HCT116 (cell line): ENCODE measurements around the gene GIPC3. TPM values are rescaled to one million over a fixed set of nuclear protein-coding genes. Genes with fewer than 3 reads are reported as not detected.

Experiments used
- ATAC-seq: fragments of 200-7000 bp; cut with Tn5 transposase; 2 replicates; pipeline ENCODE4 v1.9.1; 2020; ENCODE audit warnings: mild to moderate bottlenecking, moderate library complexity
- BruUV-seq: library from RNA; stranded (reverse); fragments of 400-500 nt; replicated peaks from 2 replicates; lab custom pipeline; 2021; lab: Mats Ljungman, UMichigan
- CTCF ChIA-PET: fragments of 300-600 bp; sonication (Branson Sonifier 250); formaldehyde crosslinking; loops from one replicate; lab custom pipeline; 2021; ENCODE audit warnings: antibody characterized with exemption; lab: Charles Lee
- POLR2A ChIA-PET: fragments of 300-600, 350-600 bp; sonication (Branson Sonifier 250); formaldehyde crosslinking; loops from one replicate; lab custom pipeline; 2021; ENCODE audit warnings: antibody characterized with exemption; lab: Charles Lee
- RAD21 ChIA-PET, 2 experiments: fragments of 300-600 bp; sonication (Branson Sonifier 250); formaldehyde crosslinking; loops; one replicate each; lab custom pipeline; 2023; ENCODE audit warnings: low total read pairs in 2 of 2; ENCODE audit not compliant: uncharacterized antibody in 2 of 2, unreplicated experiment in 2 of 2, low non-redundant PET in 1 of 2; lab: Charles Lee
- DNase-seq: peaks from one replicate; pipeline ENCODE4 v3.0.0-alpha.2; 2010; ENCODE audit warnings: low read depth, low spot score
- H2AFZ ChIP-seq: fragments of 200-600 bp; shearing (Covaris generic), sonication (generic); 2 replicates; pipeline ENCODE4 v1.6.1; 2017; ENCODE audit warnings: low read depth, mixed run types, mixed read lengths, antibody characterized with exemption, low read length; ENCODE audit not compliant: poor library complexity, severe bottlenecking
- H3K27ac ChIP-seq: 2 replicates; pipeline ENCODE4 v1.5.1; 2012; ENCODE audit warnings: low read depth, low read length
- H3K27me3 ChIP-seq: fragments of 200-600 bp; sonication (generic); 2 replicates; pipeline ENCODE4 v1.6.1; 2016; ENCODE audit warnings: mixed run types, low read length, mixed read lengths; ENCODE audit not compliant: insufficient read depth
- H3K36me3 ChIP-seq, 2 experiments: fragments of 200-500 bp in 1 of 2; fragments of 200-600 bp in 1 of 2; sonication (Bioruptor generic) in 1 of 2; sonication (generic) in 1 of 2; 2 replicates each; pipeline versions ENCODE4 v1.5.1 to v1.6.1; 2014 to 2016; ENCODE audit warnings: low read length in 2 of 2, inconsistent platforms in 1 of 2, mixed read lengths in 1 of 2, mixed run types in 1 of 2; ENCODE audit not compliant: insufficient read depth in 2 of 2, control insufficient read depth in 1 of 2
- H3K4me1 ChIP-seq, 2 experiments: fragments of 200-600 bp in 1 of 2; sonication (generic) in 1 of 2; 2 replicates each; pipeline versions ENCODE4 v1.5.1 to v1.6.1; 2012 to 2017; ENCODE audit warnings: low read length in 2 of 2, inconsistent platforms in 1 of 2, mild to moderate bottlenecking in 1 of 2, mixed read lengths in 1 of 2, mixed run types in 1 of 2, moderate library complexity in 1 of 2; ENCODE audit not compliant: insufficient read depth in 2 of 2, control insufficient read depth in 1 of 2
- H3K4me2 ChIP-seq: fragments of 200-600 bp; sonication (generic); 2 replicates; pipeline ENCODE4 v1.6.1; 2017; ENCODE audit warnings: mixed run types, low read length, mixed read lengths
- H3K4me3 ChIP-seq, 2 experiments: fragments of 200-600 bp in 1 of 2; sonication (generic) in 1 of 2; replicated peaks in 1 of 2; 2 replicates each; pipeline ENCODE4 v1.5.1; 2011 to 2016; ENCODE audit warnings: low read length in 2 of 2, control low read depth in 1 of 2, low read depth in 1 of 2, mild to moderate bottlenecking in 1 of 2, mixed read lengths in 1 of 2, mixed run types in 1 of 2
- H3K79me2 ChIP-seq: fragments of 200-600 bp; sonication (generic); 2 replicates; pipeline ENCODE4 v1.6.1; 2017; ENCODE audit warnings: mild to moderate bottlenecking, mixed run types, low read length, moderate library complexity, mixed read lengths; ENCODE audit not compliant: insufficient read depth
- H3K9ac ChIP-seq: fragments of 200-600 bp; sonication (generic); 2 replicates; pipeline ENCODE4 v1.6.1; 2016; ENCODE audit warnings: low read length, mixed read lengths
- H3K9me2 ChIP-seq: fragments of 200-600 bp; sonication (generic), shearing (Covaris generic); 2 replicates; pipeline ENCODE4 v1.6.1; 2017; ENCODE audit warnings: mixed run types, mild to moderate bottlenecking, moderate library complexity; ENCODE audit not compliant: insufficient read depth
- H3K9me3 ChIP-seq, 2 experiments: fragments of 200-500 bp in 1 of 2; fragments of 200-600 bp in 1 of 2; sonication (Bioruptor generic) in 1 of 2; sonication (generic) in 1 of 2; 2 replicates each; pipeline ENCODE4 v1.6.1; 2014 to 2017; ENCODE audit warnings: low read length in 2 of 2, mixed read lengths in 2 of 2, inconsistent platforms in 1 of 2, low read depth in 1 of 2, mild to moderate bottlenecking in 1 of 2, mixed run types in 1 of 2, moderate library complexity in 1 of 2; ENCODE audit not compliant: control insufficient read depth in 1 of 2, insufficient read depth in 1 of 2
- H4K20me1 ChIP-seq: fragments of 200-600 bp; sonication (generic), shearing (Covaris generic); 2 replicates; pipeline ENCODE4 v1.6.1; 2017; ENCODE audit warnings: mixed run types, mild to moderate bottlenecking, moderate library complexity; ENCODE audit not compliant: insufficient read depth
- CEBPB ChIP-seq: IDR thresholded peaks from 2 replicates; pipeline ENCODE4 v1.6.1; 2012; ENCODE audit warnings: low read depth
- EGR1 ChIP-seq: IDR thresholded peaks from 2 replicates; pipeline ENCODE4 v1.6.1; 2012; ENCODE audit warnings: low read depth
- EZH2 ChIP-seq: fragments of 200-600 bp; sonication (generic); IDR thresholded peaks from 2 replicates; pipeline ENCODE4 v1.6.1; 2017; ENCODE audit warnings: antibody characterized with exemption, mixed run types
- EZH2phosphoT487 ChIP-seq: fragments of 200-600 bp; IDR thresholded peaks from 2 replicates; pipeline ENCODE4 v1.6.1; 2018; ENCODE audit warnings: antibody characterized with exemption, borderline replicate concordance
- FOSL1 ChIP-seq: IDR thresholded peaks from 2 replicates; pipeline ENCODE4 v1.6.1; 2012; ENCODE audit warnings: low read depth
- POLR2A ChIP-seq: IDR thresholded peaks from 2 replicates; pipeline ENCODE4 v1.7.0; 2011; ENCODE audit warnings: borderline replicate concordance; ENCODE audit not compliant: insufficient read depth, insufficient read length; ENCODE audit errors: extremely low read depth
- POLR2AphosphoS5 ChIP-seq: IDR thresholded peaks from 2 replicates; pipeline ENCODE4 v1.6.1; 2011; ENCODE audit warnings: mild to moderate bottlenecking, low read depth, low read length, moderate library complexity
- RAD21 ChIP-seq: IDR thresholded peaks from 2 replicates; pipeline ENCODE4 v1.6.1; 2012; ENCODE audit warnings: low read depth, mild to moderate bottlenecking
- SP1 ChIP-seq: IDR thresholded peaks from 2 replicates; pipeline ENCODE4 v1.6.1; 2012; ENCODE audit warnings: low read depth
- ZFX ChIP-seq: fragments of 450-650 bp; IDR thresholded peaks from 2 replicates; pipeline ENCODE4 v1.6.1; 2017
- ZNF274 ChIP-seq: fragments of 200-500 bp; sonication (Bioruptor generic); IDR thresholded peaks from 2 replicates; pipeline ENCODE4 v1.6.1; 2014; ENCODE audit warnings: mild to moderate bottlenecking, low read depth, low read length, inconsistent platforms
- intact Hi-C: fragments of 100-400 bp; cut with micrococcal nuclease; formaldehyde crosslinking; loops from 2 replicates; pipeline ENCODE4 v1.10.0; 2022
- total RNA-seq: library from RNA; stranded (reverse); gene quantifications from one replicate; pipeline ENCODE4 v1.2.1, GENCODE V29; 2021; ENCODE audit not compliant: unreplicated experiment
- TF ChIP-seq, protein P1 (sequence below): IDR thresholded peaks from 2 replicates; pipeline ENCODE4 v1.6.1; 2012; ENCODE audit warnings: low read depth

The GIPC3 gene
- total RNA-seq, 1 experiment from 2014 or later: not detected

DNA sequence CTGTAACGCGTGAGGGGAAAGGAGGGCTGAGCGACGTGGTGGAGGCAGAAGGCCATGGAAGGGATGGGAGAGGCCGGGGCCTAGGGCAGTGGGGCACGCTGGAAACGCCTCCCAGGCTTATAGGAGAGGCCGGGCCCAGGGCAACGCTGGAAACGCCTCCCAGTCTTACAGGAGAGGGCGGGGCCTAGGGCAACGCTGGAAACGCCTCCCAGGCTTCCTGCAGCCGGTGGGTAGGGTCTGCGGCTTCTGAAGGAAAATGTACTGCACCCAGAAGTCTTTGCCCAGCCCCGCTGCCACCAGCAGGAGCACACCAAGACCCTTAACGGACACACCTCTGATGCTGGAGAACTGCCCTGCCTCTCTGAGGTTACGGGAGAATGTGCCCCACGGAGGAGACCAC, 32.2 kb downstream of the GIPC3 start:
- H2AFZ ChIP-seq: no peak overlapping the region
- intact Hi-C loops: no loop called here
- BruUV-seq: no TSS peak
- H3K9me3 ChIP-seq: no peaks in the 10 kb centered on the region
- ChIA-PET POLR2A (no interaction called here), CTCF (no interaction called here), RAD21 (no interaction called here)
- H3K9ac ChIP-seq: no peak overlapping the region
- DNase-seq: no peak
- no peak for TF ChIP-seq POLR2AphosphoS5
- no peak for TF ChIP-seq FOSL1
- no peak for TF ChIP-seq RAD21
- TF ChIP-seq EZH2phosphoT487: no peak
- TF ChIP-seq ZNF274: no peak
- TF ChIP-seq EZH2: no peak
- no peak for TF ChIP-seq SP1
- TF ChIP-seq, protein P1, sequence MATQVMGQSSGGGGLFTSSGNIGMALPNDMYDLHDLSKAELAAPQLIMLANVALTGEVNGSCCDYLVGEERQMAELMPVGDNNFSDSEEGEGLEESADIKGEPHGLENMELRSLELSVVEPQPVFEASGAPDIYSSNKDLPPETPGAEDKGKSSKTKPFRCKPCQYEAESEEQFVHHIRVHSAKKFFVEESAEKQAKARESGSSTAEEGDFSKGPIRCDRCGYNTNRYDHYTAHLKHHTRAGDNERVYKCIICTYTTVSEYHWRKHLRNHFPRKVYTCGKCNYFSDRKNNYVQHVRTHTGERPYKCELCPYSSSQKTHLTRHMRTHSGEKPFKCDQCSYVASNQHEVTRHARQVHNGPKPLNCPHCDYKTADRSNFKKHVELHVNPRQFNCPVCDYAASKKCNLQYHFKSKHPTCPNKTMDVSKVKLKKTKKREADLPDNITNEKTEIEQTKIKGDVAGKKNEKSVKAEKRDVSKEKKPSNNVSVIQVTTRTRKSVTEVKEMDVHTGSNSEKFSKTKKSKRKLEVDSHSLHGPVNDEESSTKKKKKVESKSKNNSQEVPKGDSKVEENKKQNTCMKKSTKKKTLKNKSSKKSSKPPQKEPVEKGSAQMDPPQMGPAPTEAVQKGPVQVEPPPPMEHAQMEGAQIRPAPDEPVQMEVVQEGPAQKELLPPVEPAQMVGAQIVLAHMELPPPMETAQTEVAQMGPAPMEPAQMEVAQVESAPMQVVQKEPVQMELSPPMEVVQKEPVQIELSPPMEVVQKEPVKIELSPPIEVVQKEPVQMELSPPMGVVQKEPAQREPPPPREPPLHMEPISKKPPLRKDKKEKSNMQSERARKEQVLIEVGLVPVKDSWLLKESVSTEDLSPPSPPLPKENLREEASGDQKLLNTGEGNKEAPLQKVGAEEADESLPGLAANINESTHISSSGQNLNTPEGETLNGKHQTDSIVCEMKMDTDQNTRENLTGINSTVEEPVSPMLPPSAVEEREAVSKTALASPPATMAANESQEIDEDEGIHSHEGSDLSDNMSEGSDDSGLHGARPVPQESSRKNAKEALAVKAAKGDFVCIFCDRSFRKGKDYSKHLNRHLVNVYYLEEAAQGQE: no peak
- no peak for TF ChIP-seq POLR2A
- TF ChIP-seq CEBPB: no peak
- no peak for TF ChIP-seq ZFX
- no peak for TF ChIP-seq EGR1
- no peak overlapping the region for H3K4me2 ChIP-seq
- no peaks in the 10 kb centered on the region for H4K20me1 ChIP-seq
- ATAC-seq: no peak
- H3K27ac ChIP-seq: no peak overlapping the region
- H3K36me3 ChIP-seq: peaks cover 0 to 5% of the 10 kb centered on the region in 2 experiments; a peak in 2 of 4 replicates
- no peak overlapping the region for H3K4me3 ChIP-seq
- no peaks in the 10 kb centered on the region for H3K27me3 ChIP-seq
- H3K9me2 ChIP-seq: no peaks in the 10 kb centered on the region
- no peaks in the 10 kb centered on the region for H3K4me1 ChIP-seq
- no peaks in the 10 kb centered on the region for H3K79me2 ChIP-seq
